ENCODE results near the gene LHX4. TPM values are rescaled to one million over a fixed set of nuclear protein-coding genes. Genes with fewer than 3 reads are reported as not detected.

Gene LHX4
- total RNA-seq, 2 donors from 2014 or later = not detected

GRCh38 chr1:180265871-180266270 lies 35.8 kb downstream of the LHX4 start:
- Histone ChIP-seq H3K4me3 (ENCODE audit: low read length) (no peak overlapping the region), H3K36me3 (ENCODE audit: control insufficient read depth, insufficient read depth, low read length) (no peaks in the 10 kb centered on the region), H3K4me1 (ENCODE audit: control insufficient read depth, insufficient read depth, low read length) (no peaks in the 10 kb centered on the region), H3K27ac (ENCODE audit: low read depth, low read length) (no peak overlapping the region), H3K9me3 (ENCODE audit: control insufficient read depth, low read length) (no peaks in the 10 kb centered on the region), H3K9ac (ENCODE audit: extremely low read depth, low read length, poor library complexity, severe bottlenecking) (no peak overlapping the region), H3K27me3 (ENCODE audit: control insufficient read depth, insufficient read depth, low read length, poor library complexity, severe bottlenecking) (peaks cover 5% of the 10 kb centered on the region)
- no peak for TF ChIP-seq CTCF (conservative IDR thresholded peaks at IDR 0.05)
- no peak overlapping the region for H3K27ac Mint-ChIP-seq
- DNase-seq = peak; percentile 50
- no peaks in the 10 kb centered on the region for H3K9me3 Mint-ChIP-seq
- WGBS, 2 experiments (ENCODE audit: insufficient coverage in 1 of 2, insufficient read length in 1 of 2) = 91 to 100% methylated on average over 1 to 4 of the region's 4 CpGs
- H3K4me3 Mint-ChIP-seq = no peak overlapping the region
- peaks cover 18% of the 10 kb centered on the region for H3K4me1 Mint-ChIP-seq
- H3K36me3 Mint-ChIP-seq (ENCODE audit: low read depth) = no peaks in the 10 kb centered on the region
- peaks cover 27% of the 10 kb centered on the region for H3K27me3 Mint-ChIP-seq (ENCODE audit: insufficient read depth)

DNA sequence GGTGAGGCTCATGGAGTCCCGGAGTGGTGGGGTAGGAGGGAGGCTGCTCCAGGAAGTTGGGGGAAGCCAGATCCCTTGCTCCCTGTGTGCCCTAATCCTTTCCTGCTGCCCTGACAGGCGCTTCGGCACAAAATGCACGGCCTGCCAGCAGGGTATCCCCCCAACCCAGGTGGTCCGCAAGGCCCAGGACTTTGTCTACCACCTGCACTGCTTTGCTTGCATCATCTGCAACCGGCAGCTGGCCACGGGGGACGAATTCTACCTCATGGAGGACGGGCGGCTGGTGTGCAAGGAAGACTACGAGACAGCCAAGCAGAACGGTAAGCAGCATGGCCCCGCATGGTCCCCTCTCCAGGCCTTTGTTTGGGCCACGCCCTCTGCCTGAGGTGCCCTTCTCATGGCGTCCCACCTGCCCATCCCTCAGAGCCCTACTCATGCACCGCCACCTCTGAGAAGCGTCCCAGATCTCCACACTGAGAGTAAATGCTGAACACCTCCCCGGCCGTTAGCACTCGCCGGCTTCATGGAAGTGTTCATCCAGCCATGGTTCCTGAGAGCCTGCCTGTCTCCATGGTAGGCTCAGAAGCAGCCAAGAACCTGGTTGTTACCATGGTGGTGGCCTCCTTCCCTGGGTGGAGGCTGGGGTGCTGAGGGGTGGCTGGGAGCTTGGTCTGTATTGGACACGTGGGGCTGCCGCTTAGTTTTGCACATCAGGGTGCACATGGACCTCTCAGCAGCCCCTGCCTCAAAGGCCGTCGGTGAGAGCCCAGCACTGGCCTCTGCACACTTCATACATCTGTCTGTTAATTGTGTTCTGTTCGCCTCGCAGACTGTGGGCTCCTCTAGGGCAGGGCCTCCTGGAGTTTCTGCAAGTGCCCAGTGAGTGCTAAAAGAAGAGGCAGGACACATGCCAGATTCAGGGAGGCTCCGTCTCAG lies 36.5 kb downstream of the LHX4 start:
- no peaks in the 10 kb centered on the region for H3K9me3 ChIP-seq (ENCODE audit: control insufficient read depth, low read length)
- H3K9me3 Mint-ChIP-seq = no peaks in the 10 kb centered on the region
- TF ChIP-seq CTCF (conservative IDR thresholded peaks at IDR 0.05) = no peak

GRCh38 chr1:180267211-180267561 lies 37.1 kb downstream of the LHX4 start:
- Histone ChIP-seq H3K4me1 (ENCODE audit: control insufficient read depth, insufficient read depth, low read length) (no peaks in the 10 kb centered on the region), H3K27me3 (ENCODE audit: control insufficient read depth, insufficient read depth, low read length, poor library complexity, severe bottlenecking) (peaks cover 1% of the 10 kb centered on the region), H3K27ac (ENCODE audit: low read depth, low read length) (no peak overlapping the region), H3K36me3 (ENCODE audit: control insufficient read depth, insufficient read depth, low read length) (no peaks in the 10 kb centered on the region), H3K9me3 (ENCODE audit: control insufficient read depth, low read length) (no peaks in the 10 kb centered on the region), H3K4me3 (ENCODE audit: low read length) (no peak overlapping the region), H3K9ac (ENCODE audit: extremely low read depth, low read length, poor library complexity, severe bottlenecking) (no peak overlapping the region)
- H3K27me3 Mint-ChIP-seq (ENCODE audit: insufficient read depth) = peaks cover 17% of the 10 kb centered on the region
- no peak for TF ChIP-seq CTCF (conservative IDR thresholded peaks at IDR 0.05)
- H3K9me3 Mint-ChIP-seq = no peaks in the 10 kb centered on the region
- peak; percentile 35 for DNase-seq
- peaks cover 20% of the 10 kb centered on the region for H3K4me1 Mint-ChIP-seq
- H3K27ac Mint-ChIP-seq = no peak overlapping the region
- no peak overlapping the region for H3K4me3 Mint-ChIP-seq
- 94 to 97% methylated on average over 11 to 12 of the region's 12 CpGs for WGBS, 2 experiments (ENCODE audit: insufficient coverage in 1 of 2, insufficient read length in 1 of 2)
- H3K36me3 Mint-ChIP-seq (ENCODE audit: low read depth) = no peaks in the 10 kb centered on the region

More for the DNA sequence above, 36.5 kb downstream of the LHX4 start:
- Histone ChIP-seq H3K4me1 (ENCODE audit: control insufficient read depth, insufficient read depth, low read length) (no peaks in the 10 kb centered on the region), H3K27ac (ENCODE audit: low read depth, low read length) (no peak overlapping the region), H3K4me3 (ENCODE audit: low read length) (no peak overlapping the region), H3K9ac (ENCODE audit: extremely low read depth, low read length, poor library complexity, severe bottlenecking) (no peak overlapping the region), H3K27me3 (ENCODE audit: control insufficient read depth, insufficient read depth, low read length, poor library complexity, severe bottlenecking) (peaks cover 5% of the 10 kb centered on the region), H3K36me3 (ENCODE audit: control insufficient read depth, insufficient read depth, low read length) (no peaks in the 10 kb centered on the region)
- 85 to 89% methylated on average over 20 to 28 of the region's 28 CpGs for WGBS, 2 experiments (ENCODE audit: insufficient coverage in 1 of 2, insufficient read length in 1 of 2)
- peaks cover 22% of the 10 kb centered on the region for H3K27me3 Mint-ChIP-seq (ENCODE audit: insufficient read depth)
- H3K4me1 Mint-ChIP-seq = peaks cover 20% of the 10 kb centered on the region
- H3K36me3 Mint-ChIP-seq (ENCODE audit: low read depth) = no peaks in the 10 kb centered on the region
- peak; percentile 48 for DNase-seq
- no peak overlapping the region for H3K27ac Mint-ChIP-seq
- no peak overlapping the region for H3K4me3 Mint-ChIP-seq
